ENCODE measurements around the gene FIBCD1.

- TF ChIP-seq SP1 (IDR thresholded peaks at IDR 0.05) = no peak
- TF ChIP-seq FOXM1 (IDR thresholded peaks at IDR 0.05; ENCODE audit: borderline replicate concordance) = no peak
- no peak for TF ChIP-seq BHLHE40 (IDR thresholded peaks at IDR 0.05; ENCODE audit: borderline replicate concordance)
- TF ChIP-seq FOXA1 (IDR thresholded peaks at IDR 0.05) = no peak
- no peak for TF ChIP-seq SUZ12 (IDR thresholded peaks at IDR 0.05)
- no peak for TF ChIP-seq TARDBP (IDR thresholded peaks at IDR 0.05)
- no peak for TF ChIP-seq ARNT (IDR thresholded peaks at IDR 0.05)
- no peak for TF ChIP-seq CTBP1 (IDR thresholded peaks at IDR 0.05; ENCODE audit: borderline replicate concordance)
- no peak for TF ChIP-seq NFRKB (IDR thresholded peaks at IDR 0.05)
- no peak for TF ChIP-seq FOXK2 (IDR thresholded peaks at IDR 0.05)
- no peak for TF ChIP-seq PKNOX1 (IDR thresholded peaks at IDR 0.05)
- TF ChIP-seq HDGF (IDR thresholded peaks at IDR 0.05; ENCODE audit: borderline replicate concordance) = no peak
- no peak for TF ChIP-seq LEF1 (IDR thresholded peaks at IDR 0.05; ENCODE audit: borderline replicate concordance)
Observed at GRCh38 chr9:130890870-130891687, 48.0 kb downstream of the FIBCD1 start.
